Measurements from ENCODE around the gene ASF1B. TPM values are rescaled to one million over a fixed set of nuclear protein-coding genes. Genes with fewer than 3 reads are reported as not detected.

ASF1B gene
- total RNA-seq, 2 experiments from 2014 or later = 0.59 to 0.77 TPM

DNA sequence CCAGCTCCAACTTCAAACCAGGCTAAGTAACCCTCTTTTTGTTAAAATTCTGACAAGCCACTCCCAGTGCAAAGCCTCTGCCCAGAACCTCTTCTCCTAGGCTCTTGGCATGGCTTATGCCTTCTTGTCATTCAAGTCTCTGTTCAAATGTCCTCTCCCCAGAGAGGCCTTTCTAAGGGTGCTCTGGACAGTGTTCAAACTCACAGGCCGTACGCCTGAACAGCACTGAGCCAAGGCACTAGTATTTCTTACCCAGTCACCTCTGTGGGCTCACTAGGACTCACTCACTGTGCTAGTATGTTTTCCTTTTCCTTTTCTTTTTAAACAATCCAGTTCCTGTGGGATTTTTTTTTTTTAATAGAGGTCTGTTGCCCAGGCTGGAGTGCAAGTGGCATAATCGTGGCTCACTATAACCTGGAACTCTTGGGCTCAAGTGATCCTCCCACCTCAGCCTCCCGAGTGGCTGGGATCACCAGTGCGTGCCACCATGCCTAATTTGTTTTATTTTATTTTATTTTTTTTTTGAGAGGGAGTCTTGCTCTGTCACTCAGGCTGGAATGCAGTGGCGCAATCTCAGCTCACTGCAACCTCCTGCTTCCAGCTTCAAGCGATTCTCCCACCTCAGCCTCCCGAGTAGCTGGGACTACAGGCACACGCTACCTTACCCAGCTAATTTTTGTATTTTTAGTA, 2.3 kb upstream of the ASF1B start:
- H3K27me3 ChIP-seq (ENCODE audit: control insufficient read depth in 1 of 2, insufficient read depth in 2 of 2, low read length in 2 of 2) = no peaks in the 10 kb centered on the region
- TF ChIP-seq, protein P1, sequence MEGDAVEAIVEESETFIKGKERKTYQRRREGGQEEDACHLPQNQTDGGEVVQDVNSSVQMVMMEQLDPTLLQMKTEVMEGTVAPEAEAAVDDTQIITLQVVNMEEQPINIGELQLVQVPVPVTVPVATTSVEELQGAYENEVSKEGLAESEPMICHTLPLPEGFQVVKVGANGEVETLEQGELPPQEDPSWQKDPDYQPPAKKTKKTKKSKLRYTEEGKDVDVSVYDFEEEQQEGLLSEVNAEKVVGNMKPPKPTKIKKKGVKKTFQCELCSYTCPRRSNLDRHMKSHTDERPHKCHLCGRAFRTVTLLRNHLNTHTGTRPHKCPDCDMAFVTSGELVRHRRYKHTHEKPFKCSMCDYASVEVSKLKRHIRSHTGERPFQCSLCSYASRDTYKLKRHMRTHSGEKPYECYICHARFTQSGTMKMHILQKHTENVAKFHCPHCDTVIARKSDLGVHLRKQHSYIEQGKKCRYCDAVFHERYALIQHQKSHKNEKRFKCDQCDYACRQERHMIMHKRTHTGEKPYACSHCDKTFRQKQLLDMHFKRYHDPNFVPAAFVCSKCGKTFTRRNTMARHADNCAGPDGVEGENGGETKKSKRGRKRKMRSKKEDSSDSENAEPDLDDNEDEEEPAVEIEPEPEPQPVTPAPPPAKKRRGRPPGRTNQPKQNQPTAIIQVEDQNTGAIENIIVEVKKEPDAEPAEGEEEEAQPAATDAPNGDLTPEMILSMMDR (IDR thresholded peaks at IDR 0.05) = no peak
- H3K27me3 Mint-ChIP-seq = no peaks in the 10 kb centered on the region
- peaks cover 9% of the 10 kb centered on the region for H3K36me3 Mint-ChIP-seq (ENCODE audit: low read depth)
- no peaks in the 10 kb centered on the region for H3K9me3 Mint-ChIP-seq
- H3K4me1 Mint-ChIP-seq (ENCODE audit: low read depth) = peaks cover 48% of the 10 kb centered on the region
- peaks cover 3% of the 10 kb centered on the region for H3K36me3 ChIP-seq (ENCODE audit: insufficient read depth, low read length)
- no peak overlapping the region for H3K27ac ChIP-seq (ENCODE audit: low read depth in 1 of 2, low read length in 2 of 2)
- POLR2A ChIA-PET = interaction anchor here (0.8 to 3.8 kb wide), 2 partner anchors 11 to 27 kb away, joined by 3 to 52 read pairs; no protein-coding TSS in a partner anchor
- CTCF ChIA-PET = interaction anchor here (1.4 to 2.7 kb wide), 4 partner anchors 9 to 210 kb away, joined by 6 to 34 read pairs (median 8); no protein-coding TSS in a partner anchor
- DNase-seq (no peak), ATAC-seq (ENCODE audit: poor library complexity) (no peak)
- no peak overlapping the region for H3K4me3 ChIP-seq (ENCODE audit: low read length)
- H3K27ac Mint-ChIP-seq = peak overlapping the region; percentile 73
- peaks cover 34% of the 10 kb centered on the region for H3K4me1 ChIP-seq (ENCODE audit: insufficient read depth, low read length)
- no peaks in the 10 kb centered on the region for H3K9me3 ChIP-seq (ENCODE audit: control insufficient read depth in 1 of 2, insufficient read depth in 1 of 2, low read length in 2 of 2)
- H3K4me3 Mint-ChIP-seq = peak overlapping the region; percentile 80
- intact Hi-C loops (cut with DNase I, micrococcal nuclease) = loop anchor here (2.0 to 10.0 kb wide), 5 partner anchors 59 to 861 kb away; no protein-coding TSS in a partner anchor

- Mint-ChIP-seq H3K4me1 (ENCODE audit: low read depth) (peaks cover 27% of the 10 kb centered on the region), H3K36me3 (ENCODE audit: low read depth) (peaks cover 9% of the 10 kb centered on the region), H3K9me3 (no peaks in the 10 kb centered on the region), H3K27ac (peak overlapping the region; percentile 87), H3K4me3 (peak overlapping the region; percentile 97), H3K27me3 (no peaks in the 10 kb centered on the region)
- H3K27me3 ChIP-seq (ENCODE audit: control insufficient read depth in 1 of 2, insufficient read depth in 2 of 2, low read length in 2 of 2) = no peaks in the 10 kb centered on the region
- H3K4me1 ChIP-seq (ENCODE audit: insufficient read depth, low read length) = peaks cover 34% of the 10 kb centered on the region
- peaks cover 3% of the 10 kb centered on the region for H3K36me3 ChIP-seq (ENCODE audit: insufficient read depth, low read length)
- ChIA-PET POLR2A (interaction anchor here (0.6 to 3.8 kb wide), 52 partner anchors 10 to 1244 kb away, joined by 3 to 52 read pairs (median 5); partner anchors contain the start of genes ADGRE5, ADGRL1, AKAP8 and C19orf53), CTCF (interaction anchor here (0.5 to 2.7 kb wide), 63 partner anchors 10 to 1439 kb away, joined by 3 to 34 read pairs (median 4); partner anchors contain the start of genes ADGRE5, FBXW9, MISP3 and NANOS3)
- ATAC-seq (ENCODE audit: poor library complexity) (no peak), DNase-seq (peak in 1 of 14 experiments; percentile 27)
- intact Hi-C loops (cut with DNase I, micrococcal nuclease) = loop anchor here (1.0 to 10.0 kb wide), 16 partner anchors 18 to 859 kb away; partner anchors contain the start of genes DDX39A (in 1 of the 2) and MISP3 (in 1 of the 2)
- no peaks in the 10 kb centered on the region for H3K9me3 ChIP-seq (ENCODE audit: control insufficient read depth in 1 of 2, insufficient read depth in 1 of 2, low read length in 2 of 2)
- peak overlapping the region; percentile 27 to 64 for H3K27ac ChIP-seq (ENCODE audit: low read depth in 1 of 2, low read length in 2 of 2)
- H3K4me3 ChIP-seq (ENCODE audit: low read length) = peak overlapping the region; percentile 67
- TF ChIP-seq, protein P1 (IDR thresholded peaks at IDR 0.05) = no peak
These were observed 342 bp downstream of the ASF1B start for GRCh38 chr19:14135985-14136508.

- Histone ChIP-seq H3K4me3 (ENCODE audit: low read length) (no peak overlapping the region), H3K27me3 (ENCODE audit: control insufficient read depth in 1 of 2, insufficient read depth in 2 of 2, low read length in 2 of 2) (no peaks in the 10 kb centered on the region), H3K9me3 (ENCODE audit: control insufficient read depth in 1 of 2, insufficient read depth in 1 of 2, low read length in 2 of 2) (no peaks in the 10 kb centered on the region), H3K4me1 (ENCODE audit: insufficient read depth, low read length) (peaks cover 34% of the 10 kb centered on the region), H3K36me3 (ENCODE audit: insufficient read depth, low read length) (peaks cover 3% of the 10 kb centered on the region), H3K27ac (ENCODE audit: low read depth in 1 of 2, low read length in 2 of 2) (no peak overlapping the region)
- Mint-ChIP-seq H3K4me3 (peak overlapping the region; percentile 84), H3K27ac (peak overlapping the region; percentile 53), H3K36me3 (ENCODE audit: low read depth) (peaks cover 9% of the 10 kb centered on the region), H3K9me3 (no peaks in the 10 kb centered on the region), H3K4me1 (ENCODE audit: low read depth) (peaks cover 25% of the 10 kb centered on the region), H3K27me3 (no peaks in the 10 kb centered on the region)
- POLR2A ChIA-PET = interaction anchor here (0.6 to 2.9 kb wide), 6 partner anchors 20 to 387 kb away, joined by 3 to 22 read pairs (median 17); partner anchors contain the start of genes ADGRE5 and MISP3
- intact Hi-C loops (cut with DNase I, micrococcal nuclease) = loop anchor here (2.0 to 10.0 kb wide), 6 partner anchors 43 to 858 kb away; no protein-coding TSS in a partner anchor
- ATAC-seq (ENCODE audit: poor library complexity) (no peak), DNase-seq (no peak)
- TF ChIP-seq, protein P1 (IDR thresholded peaks at IDR 0.05) = no peak
- CTCF ChIA-PET = interaction anchor here (1.6 kb wide), 1 partner anchor 227 kb away, joined by 7 read pairs; no protein-coding TSS in a partner anchor
These were observed 1.0 kb downstream of the ASF1B start for GRCh38 chr19:14135355-14135754.

Measured in CD4-positive, alpha-beta T cell (primary cell).